Fibroblast of peridontal ligament (primary cell): ENCODE measurements around the gene INPP5E.
"Not testable (repeated sequence)": the region's sequence is repeated elsewhere in the genome, so short reads cannot be mapped to it uniquely, and the experiment has no call there.

ENCODE experiments used
- DNase-seq: peaks from one replicate; pipeline ENCODE4 v3.0.0-alpha.2; 2010; ENCODE audit errors: extremely low read depth

Gene INPP5E

DNA sequence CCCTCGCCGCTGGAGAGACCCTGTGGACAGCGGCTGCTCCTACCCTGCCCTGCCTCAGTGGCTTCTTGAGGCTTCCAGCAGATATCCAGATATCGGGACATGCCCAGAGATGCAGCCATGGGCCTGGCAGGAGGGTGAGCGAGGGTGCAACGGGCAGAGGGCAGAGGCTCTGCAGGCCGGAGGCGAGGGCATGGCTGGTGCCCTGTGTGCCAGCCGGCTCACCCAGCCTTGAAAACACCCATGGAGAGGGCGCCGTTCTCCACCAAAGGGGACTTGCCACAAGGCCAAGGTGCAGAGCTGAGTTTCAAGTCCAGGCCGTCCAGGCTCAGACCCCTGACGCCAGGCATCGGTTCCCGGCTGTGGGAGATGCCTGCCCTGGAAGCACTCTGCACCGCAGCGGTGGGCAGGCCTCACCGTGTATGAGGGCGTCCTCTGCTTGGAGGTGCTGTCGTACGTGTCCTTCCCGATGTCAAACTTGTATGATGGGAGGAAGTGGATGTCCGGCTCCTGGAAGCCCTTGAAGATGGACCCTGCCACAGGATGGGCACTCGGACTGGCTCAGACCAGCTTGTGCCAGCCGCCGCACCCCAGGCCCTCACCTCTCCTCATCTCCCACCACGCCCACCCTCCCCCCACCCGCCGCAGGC lies 8.9 kb downstream of the INPP5E start:
- no peak for DNase-seq

DNA sequence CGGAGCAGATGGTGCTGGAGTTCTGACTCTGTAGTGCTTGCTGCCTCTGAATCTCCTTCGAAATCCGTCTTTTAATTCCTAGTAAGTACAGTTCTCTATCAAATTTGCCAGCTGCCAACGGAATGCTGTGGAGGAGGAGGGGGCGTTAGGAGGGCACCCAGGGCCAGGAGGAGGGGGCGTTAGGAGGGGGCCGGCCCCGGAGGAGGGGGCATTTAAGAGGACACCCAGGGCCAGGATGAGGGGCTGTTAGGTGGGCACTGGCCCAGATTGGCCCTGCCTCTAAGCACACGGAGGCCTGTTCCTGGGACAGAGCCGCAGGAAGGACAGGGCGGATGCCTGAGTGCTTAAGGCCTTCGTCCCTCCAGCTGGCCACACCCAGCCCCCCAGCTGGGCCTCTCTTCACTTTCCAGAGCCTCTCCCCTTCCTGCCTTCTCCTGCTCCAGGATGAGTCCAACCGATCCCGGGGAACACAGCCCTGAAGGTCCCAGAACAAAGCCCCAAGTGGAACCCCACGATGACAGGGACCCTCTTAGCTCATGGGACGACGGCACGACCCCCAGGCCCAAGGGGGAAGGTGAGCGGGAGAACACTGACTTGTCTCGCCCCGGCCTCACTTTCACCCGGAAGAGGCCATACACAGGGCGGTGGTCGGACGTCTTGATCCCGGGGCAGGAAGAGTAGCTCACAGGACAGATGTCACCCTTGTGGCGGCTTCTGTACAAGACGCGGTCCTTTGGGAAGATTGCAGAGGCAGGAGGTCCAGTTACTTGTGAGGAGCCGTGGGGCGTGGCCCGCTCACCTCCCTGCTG lies 9.8 kb downstream of the INPP5E start:
- no peak for DNase-seq

DNA sequence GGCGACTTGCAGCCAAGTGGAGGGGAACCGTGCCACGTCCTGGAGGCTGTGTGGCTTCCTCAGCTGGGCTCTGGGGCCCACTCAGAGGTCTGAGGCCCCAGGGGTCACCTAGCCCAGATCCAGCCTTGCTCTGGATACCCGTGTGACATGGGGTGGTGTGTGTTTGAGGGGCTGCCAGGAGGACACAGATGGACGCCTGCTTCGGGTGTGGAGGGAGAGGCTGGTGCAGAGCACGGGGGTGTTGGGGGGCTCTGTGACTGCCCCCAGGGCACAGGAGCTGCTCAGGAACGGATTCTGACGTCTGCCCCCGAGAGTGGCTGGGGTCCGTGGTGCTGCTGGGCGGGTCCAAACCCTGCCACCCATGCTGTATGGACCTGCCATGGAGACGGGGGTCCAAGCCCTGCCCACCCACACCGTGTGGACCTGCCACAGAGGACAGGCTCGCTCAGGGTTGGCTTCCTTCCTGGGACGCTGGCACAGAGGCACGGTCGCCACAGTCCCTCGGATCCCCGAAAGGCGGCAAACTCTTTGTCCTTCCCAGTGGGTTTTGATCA lies 10.5 kb downstream of the INPP5E start:
- no peak for DNase-seq

DNA sequence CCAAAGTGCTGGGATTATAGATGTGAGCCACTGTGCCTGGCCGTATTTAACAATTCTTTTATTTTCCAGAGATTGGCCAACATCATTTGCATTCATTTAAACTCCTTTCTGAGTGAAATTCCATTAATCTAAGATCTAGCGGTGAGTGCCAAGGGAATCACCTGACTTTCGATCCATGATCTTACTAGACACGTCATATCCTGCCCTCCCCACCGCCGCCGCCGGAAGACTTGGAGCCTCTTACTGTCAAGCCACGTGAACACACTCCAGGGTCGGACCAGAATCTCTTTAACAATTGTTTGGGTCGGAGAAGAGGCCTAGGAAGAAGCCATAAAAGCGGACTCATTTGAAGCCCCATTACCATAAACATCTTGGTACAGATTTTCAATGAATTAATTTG lies 12.9 kb downstream of the INPP5E start:
- DNase-seq: no peak

DNA sequence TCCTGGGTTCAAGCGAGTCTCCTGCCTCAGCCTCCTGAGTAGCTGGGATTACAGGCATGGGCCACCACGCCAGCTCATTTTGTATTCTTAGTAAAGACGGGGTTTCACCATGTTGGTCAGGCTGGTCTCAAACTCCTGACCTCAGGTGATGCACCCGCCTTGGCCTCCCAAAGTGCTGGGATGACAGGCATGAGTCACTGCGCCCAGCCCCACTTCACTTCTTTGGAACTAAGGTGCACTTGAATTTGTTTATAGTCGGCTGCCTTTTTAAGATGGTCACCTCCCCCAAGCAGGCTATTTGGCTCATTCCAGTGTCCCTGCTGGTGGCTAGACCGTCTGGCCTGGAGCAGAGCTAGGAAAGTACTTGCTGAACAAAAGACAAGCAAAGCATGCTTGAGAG lies 14.3 kb downstream of the INPP5E start:
- DNase-seq: not testable (repeated sequence)

DNA sequence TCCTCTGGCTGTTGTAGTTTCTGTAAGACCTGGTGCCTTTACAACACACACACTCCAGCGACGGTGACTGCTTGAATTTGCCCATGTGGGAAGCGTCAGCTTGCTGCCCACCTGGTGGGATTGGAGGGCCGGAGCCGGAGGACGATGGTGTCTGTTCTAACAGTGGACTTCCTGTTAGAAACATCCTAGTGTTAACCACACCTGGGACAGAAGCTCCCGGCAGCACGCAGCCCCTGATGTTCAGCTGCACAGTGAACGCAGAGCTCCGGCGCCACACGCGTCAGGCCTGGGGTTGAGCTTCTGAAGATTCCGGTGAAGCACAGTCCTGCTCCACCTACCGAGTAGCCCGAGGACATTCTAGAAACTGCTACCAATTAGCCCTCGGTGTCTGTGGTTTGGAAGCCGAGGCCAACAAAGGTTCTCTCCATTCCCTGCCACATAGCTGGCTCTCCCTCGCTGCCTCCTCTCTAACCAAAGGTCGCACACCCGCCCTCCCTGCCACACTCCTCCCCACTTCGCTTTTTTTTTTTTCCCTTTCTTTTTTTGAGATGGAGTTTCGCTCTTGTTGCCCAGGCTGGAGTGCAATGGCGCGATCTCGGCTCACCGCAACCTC lies 14.8 kb downstream of the INPP5E start:
- no peak for DNase-seq

DNA sequence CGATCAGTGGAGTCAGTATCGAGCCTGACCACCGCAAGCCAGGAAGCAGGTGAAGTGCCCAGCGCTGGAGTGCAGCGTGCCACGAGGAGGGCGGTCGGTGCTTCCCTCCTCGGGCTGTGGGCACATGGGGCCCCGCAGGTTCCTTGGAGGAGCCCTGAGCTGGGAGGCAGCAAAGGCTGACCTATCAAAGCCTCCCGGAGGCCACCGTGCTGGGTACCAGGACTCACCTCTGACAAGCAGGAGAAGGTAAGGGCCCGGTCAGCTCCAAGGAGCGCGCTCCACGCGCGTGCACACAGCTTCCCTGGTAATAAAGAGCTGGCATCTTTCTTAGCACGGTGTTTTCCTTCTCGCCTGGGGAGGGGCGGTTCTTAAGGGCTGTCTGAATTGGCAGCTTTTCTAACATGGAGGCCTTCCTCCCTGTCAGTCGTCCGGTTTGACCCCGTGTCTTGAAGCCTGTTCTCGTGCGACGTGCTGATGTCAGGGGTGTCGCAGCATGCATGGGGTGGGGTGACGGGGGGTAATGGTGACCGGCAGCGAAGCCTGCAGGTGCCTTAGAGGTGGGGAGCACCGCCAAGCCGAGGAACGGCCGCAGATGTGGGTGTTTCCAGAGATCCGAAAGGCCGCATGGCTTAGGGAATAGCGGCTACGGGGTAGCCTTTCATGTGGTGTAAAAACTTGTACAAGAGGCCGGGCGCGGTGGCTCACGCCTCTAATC lies 16.1 kb downstream of the INPP5E start:
- DNase-seq: no peak

DNA sequence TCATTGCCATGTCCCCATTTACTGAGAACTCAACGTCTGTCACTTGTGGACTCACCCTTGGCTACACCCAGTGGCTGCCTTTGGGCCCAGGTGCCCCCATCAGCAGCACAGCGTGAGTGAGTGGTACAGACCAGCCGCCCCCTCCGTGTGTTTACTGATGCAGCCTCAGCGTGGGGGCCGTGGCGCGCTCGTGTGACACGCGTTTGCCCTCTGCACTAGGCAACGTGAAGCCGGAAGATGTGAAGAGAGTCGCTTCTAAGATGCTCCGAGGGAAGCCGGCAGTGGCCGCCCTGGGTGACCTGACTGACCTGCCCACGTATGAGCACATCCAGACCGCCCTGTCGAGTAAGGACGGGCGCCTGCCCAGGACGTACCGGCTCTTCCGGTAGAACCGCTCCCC lies 16.8 kb downstream of the INPP5E start:
- DNase-seq: no peak

DNA sequence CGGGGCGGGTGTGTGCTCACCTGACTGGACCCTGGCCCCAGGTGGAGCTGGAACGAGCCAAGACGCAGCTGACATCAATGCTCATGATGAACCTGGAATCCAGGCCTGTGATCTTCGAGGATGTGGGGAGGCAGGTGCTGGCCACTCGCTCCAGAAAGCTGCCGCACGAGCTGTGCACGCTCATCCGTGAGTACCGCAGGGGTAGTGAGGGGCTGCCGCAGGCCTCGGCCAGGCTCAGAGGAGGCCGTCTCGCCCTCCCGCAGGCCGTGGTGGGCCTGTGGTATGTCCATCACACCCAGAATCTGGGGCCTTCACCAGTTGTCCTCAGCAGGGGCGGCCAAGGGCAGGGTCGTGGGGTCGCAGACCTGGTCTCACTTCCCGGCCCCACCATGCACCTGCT lies 17.9 kb downstream of the INPP5E start:
- no peak for DNase-seq

DNA sequence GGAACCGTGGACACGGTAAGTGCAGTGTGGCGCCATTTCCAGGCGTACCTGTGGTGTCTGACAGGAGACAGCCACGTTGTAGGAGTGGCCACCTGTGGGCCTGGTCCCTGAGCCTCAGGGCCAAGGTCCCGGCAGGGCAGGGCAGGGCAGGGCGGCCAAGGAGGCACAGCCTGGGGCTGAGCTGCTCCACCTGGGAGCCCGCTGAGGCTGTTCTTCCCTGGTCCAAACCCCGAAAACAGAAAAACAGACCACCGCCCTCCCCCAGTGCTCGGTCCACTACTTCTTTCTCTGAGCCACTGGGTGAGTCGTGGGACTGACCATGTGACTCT lies 20.6 kb downstream of the INPP5E start:
- no peak for DNase-seq

DNA sequence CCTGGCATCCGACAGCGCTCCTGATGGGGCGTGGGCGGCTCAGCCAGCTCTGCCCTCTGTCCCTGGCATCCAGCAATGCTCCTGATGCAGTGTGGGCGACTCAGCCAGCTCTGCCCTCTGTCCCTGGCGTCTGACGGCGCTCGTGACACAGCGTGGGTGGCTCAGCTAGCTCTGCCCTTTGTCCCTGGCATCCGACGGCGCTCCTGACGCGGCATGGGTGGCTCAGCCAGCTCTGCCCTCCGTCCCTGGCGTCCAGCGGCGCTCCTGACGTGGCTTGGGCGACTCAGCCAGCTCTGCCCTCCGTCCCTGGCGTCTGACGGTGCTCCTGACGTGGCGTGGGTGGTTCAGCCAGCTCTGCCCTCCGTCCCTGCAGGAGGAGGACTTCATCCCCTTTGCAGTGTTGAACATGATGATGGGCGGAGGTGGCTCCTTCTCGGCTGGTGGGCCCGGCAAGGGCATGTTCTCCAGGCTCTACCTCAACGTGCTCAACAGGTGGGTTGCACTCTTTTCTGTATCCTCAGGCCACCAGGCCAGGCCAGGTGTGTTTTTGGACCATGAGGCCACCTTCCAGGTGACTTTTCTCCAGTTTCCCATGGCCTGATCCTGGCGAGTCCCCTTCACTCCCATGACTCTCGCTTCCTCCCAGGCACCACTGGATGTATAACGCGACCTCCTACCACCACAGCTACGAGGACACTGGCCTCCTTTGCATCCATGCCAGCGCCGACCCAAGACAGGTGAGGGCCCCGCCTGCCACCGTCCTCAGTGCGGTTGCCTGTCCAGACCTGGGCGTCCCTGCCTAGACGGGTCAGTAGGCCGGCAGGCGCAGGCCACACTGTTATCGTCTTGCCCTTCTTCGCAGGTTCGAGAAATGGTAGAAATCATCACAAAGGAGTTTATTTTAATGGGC lies 21.2 kb downstream of the INPP5E start:
- no peak for DNase-seq

DNA sequence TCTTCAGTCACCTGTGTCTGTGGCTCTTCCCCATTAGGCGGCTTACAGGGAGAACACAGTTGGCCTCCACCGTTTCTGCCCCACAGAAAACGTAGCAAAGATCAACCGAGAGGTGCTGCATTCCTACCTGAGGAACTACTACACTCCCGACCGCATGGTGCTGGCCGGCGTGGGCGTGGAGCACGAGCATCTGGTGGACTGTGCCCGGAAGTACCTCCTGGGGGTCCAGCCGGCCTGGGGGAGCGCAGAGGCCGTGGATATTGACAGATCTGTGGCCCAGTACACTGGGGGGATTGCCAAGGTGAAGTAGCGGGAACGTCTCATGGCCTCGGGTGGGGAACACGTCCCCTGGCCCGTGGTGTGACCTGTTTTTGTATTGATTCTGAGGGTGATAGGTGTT lies 22.7 kb downstream of the INPP5E start:
- DNase-seq: no peak

DNA sequence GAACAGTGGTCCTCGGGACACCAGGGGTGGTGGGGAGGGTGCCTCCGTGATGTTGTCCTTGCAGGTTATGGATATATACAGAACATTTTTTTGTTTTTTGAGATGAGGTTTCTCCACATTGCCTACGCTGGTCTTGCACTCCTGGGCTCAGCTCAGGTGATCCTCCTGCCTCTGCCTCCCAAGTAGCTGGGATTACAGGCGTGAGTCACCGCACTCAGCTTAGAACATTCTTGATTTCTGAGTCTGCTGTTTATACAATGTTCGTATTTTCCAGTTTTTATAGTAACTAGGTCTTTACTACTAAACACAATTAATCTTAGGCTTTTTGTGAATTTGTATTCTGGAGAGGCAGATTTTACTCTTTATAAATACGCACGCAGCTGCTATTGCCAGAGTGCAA lies 23.2 kb downstream of the INPP5E start:
- DNase-seq: no peak

DNA sequence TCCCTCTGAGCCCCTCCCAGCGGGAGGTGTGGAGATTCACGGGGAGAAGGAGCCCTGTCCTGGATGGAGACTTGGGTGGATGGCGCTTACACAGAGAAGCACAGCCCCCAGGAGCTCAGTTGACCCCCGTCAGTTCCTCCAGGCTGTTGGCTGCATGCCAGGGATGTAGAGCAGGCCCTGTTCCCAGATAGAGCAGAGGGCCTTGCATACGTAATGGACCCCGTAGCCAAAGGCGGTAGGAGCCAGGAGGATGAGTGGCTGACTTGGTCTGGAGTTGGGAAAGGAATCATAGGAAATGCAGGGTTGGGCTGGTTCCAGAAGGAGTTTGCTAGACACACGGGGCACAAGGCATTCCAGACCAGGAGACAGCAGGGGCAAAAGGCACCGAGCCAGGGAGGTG lies 26.7 kb downstream of the INPP5E start:
- no peak for DNase-seq

DNA sequence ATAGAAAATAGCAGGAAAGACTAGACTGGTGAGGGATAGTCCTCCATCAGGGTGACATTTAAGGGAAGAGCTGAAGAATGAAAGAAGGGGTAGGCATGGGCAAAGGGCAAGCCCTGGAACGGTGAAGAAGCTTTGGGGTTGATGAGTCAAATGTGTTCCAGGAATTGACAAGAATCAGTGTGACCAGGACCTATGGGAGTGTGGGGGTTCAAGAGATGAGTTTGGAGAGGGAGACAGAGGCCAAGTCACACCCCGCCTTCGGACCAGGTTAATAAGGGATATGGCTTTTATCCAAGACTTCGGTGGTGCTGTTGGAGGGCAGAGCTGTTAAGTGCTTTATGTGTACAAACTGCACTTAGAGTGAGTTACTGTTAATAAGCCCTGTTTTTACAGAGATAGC lies 28.3 kb downstream of the INPP5E start:
- DNase-seq: no peak

DNA sequence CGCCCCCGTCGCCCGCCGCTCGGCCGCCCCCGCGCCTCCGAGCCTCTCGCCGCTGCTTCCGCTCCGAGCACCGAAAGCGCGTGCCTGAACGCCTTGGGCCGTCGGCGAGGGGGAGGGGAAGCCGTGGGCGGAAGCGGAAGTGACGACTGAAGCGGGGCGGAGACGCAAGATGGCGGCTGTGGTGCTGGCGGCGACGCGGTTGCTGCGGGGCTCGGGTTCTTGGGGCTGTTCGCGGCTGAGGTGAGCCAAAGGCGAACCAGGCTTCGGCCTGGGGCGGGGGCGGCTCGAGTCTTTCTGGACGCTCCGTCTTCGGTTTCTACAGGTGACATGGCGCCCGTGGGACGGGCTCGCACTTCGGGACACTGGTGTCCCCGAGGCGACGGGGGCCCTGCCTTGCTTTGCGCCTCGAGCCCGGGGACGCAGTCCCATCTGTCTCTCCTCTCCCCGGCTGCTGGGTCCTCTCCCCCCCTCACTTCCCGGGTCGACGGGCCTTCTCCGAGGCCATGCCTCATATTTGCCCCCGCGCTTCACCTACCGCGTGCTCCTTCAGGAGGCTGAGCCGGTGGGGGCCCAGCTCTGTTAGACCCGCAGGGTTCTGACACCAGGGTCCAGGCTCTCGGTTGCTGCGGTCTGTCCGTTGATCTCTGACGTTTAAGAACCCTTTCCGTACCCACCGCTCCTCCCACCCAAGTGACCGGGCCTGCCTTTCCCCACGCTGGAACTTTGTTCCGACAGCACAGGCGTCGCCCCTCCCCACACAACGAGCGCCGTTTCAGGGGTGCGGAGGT lies 29.0 kb downstream of the INPP5E start, which contains the start of the genes ENTR1 and PMPCA:
Gene ENTR1, minus strand, starts transcription at position 115 of the 788 bp plus-strand sequence. CDS start 217 bp downstream, outside the sequence.
Gene PMPCA, plus strand, starts transcription at position 159 of the 788 bp plus-strand sequence. Its CDS starts 11 bp downstream, at position 170.
- peak; percentile 79 for DNase-seq

DNA sequence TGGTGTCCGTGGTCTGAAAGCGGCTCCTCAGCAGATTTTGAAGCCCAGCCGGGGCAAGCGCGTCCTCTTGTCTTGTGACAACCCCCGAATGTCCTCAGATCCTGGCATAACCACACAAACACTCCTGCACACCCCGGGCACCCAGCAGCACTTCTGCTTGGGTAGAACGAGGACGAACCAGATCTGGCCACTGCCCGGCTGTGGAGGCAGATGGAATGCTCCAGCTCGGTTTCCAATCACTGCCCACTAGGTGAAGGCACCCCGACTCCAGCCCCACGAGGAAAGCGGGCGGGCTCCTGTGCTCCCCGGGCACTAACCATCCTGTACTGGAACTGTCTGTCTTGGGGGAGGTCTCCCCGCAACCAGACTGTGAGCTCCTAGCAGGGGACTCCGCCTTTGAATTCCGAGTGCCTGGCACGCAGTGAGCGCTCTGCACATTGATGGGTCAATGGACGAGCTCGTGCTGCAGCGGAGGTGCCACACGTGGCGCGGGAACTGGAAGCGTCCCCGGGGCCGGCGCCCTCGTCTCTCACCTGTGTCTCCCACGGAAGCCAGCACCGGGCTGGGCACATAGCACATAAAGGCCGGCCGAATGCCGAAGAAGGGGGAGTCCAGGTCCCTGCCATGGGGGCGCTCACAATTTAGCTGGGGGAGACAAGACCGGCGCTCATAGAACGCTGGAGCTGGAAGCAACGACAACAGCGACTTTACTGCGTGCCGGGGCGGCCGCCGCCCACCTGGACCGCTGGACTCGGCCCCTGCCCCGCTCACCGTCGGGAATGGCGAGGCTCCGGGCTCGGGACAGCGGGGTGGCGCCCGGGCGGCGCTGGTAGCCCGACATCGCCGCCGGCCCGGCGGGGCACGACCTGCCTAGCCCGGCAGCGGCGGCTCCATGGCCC lies 29.8 kb downstream of the INPP5E start:
- DNase-seq: peak; percentile 22

DNA sequence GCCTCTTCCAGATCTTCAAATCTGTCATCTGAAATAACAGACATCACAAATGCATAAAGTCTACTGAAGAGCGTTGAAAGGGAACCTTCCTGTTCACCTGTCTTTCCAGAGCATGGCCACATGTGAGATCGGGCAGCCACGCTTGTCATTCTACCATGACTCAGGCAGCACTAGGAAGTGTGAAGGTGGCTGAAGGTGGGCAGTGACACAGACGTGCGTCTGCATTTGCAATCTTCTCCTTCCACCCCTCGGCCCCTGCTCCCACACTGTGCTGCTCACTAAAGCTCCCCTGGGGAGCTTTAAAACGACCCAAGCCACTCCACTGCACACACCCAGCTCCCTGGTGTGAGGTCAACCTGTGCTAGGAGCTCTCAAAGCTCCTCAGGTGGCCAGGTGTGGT lies 31.7 kb downstream of the INPP5E start:
- DNase-seq: no peak

DNA sequence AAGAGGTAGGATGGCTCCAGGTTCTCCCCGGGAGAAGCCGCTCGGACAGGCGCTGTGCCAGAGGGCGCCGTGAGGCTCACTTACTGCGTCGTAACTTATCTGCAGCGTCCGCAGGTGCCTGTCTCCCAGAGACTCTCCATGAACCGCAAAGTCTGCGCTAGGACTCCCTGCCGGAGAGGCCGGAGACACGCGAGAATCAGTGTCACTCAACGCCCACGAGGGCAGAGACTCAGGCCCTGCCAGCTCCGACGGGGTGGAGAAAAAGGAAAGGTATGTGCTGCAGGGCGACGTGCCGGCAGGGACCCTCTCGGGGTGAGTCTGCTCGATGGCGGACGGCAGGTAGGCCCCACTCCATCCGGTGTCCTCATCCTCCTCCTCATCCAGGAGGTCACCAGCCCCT lies 32.6 kb downstream of the INPP5E start:
- DNase-seq: not testable (repeated sequence)
